ENCODE measurements around the gene CALR.
"Not testable (repeated sequence)": the region's sequence is repeated elsewhere in the genome, so short reads cannot be mapped to it uniquely, and the experiment has no call there.

Gene CALR

GRCh38 chr19:12952488-12953137, 14.2 kb downstream of the CALR start:
- no peak for DNase-seq (ENCODE audit: low read depth in 2 of 2)

DNA sequence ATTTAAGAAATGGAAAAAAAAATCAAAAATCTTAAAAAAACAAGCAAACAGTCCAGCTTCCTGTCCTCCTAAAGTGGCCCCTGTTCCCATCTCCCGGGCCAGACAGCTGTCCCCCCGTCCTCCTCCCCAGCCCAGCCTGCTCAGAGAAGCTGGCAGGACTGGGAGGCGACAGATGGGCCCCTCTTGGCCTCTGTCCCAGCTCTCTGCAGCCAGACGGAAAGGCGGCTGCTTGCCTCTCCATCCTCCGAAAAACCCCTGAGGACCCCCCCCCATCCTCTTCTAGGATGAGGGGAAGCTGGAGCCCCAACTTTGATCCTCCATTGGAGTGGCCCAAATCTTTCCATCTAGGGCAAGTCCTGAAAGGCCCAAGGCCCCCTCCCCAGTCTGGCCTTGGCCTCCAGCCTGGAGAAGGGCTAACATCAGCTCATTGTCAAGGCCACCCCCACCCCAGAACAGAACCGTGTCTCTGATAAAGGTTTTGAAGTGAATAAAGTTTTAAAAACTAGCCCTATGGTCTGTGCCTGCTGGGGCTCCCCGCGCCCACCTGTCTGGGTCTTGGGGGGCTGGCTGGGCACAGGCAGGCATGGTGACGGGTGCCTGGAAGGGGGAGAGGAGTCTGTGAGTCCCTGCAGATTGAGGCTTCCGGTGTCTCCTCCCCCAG, 14.9 kb downstream of the CALR start:
- no peak for DNase-seq (ENCODE audit: low read depth in 2 of 2)

- no peak for DNase-seq (ENCODE audit: low read depth in 2 of 2)
These were observed 15.6 kb downstream of the CALR start for GRCh38 chr19:12953799-12954611.

GRCh38 chr19:12954612-12954962, 16.2 kb downstream of the CALR start:
- DNase-seq (ENCODE audit: low read depth in 2 of 2): no peak

- not testable (repeated sequence) for DNase-seq (ENCODE audit: low read depth in 2 of 2)
These were observed 17.2 kb downstream of the CALR start for GRCh38 chr19:12955575-12955974.

DNA sequence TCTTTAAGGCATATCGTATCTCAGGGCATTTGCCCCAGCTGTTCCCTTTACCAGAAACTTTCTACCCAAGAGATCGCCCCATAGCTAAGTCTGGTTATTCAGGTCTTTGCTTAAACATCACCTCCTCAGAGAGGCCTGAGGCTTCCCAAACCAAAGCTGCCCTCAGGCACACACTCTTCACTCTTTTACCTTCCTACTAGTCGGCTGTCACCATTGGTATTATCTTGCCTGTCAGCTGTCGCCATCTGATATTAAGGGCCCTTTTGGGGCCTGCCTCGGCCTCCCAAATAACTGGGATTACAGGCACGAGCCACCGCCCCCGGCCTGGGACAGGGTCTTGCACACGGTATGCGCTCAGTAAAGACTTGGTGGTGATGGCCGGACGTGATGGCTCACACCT, 17.6 kb downstream of the CALR start:
- no peak for DNase-seq (ENCODE audit: low read depth in 2 of 2)

- DNase-seq (ENCODE audit: low read depth in 2 of 2): peak; percentile 58 to 66
These were observed 18.3 kb downstream of the CALR start, which contains the start of gene GADD45GIP1 for GRCh38 chr19:12956446-12957388. Gene GADD45GIP1 (minus strand): TSS chr19:12957223. CDS start chr19:12957212, 11 bp downstream.

DNA sequence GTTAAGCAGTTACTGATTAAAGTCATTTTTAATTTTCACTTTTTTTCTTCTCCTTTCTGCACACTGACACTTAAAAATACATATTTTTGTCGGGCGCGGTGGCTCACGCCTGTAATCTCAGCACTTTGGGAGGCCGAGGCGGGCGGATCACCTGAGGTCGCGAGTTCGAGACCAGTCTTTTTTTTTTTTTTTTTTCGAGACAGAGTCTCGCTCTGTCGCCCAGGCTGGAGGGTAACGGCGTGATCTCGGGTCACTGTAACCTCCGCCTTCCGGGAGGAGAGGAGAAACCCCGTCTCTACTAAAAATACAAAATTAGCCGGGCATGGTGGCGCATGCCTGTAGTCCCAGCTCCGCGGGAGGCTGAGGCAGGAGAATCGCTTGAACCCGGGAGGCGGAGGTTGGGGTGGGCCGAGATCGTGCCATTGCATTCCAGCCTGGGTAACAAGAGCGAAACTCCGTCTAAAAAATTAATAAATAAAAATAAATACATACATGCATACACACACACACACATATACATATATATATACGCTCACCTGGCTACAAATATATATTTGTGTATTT, 19.1 kb downstream of the CALR start:
- not testable (repeated sequence) for DNase-seq (ENCODE audit: low read depth in 2 of 2)

- no peak for DNase-seq (ENCODE audit: low read depth in 2 of 2)
These were observed 21.1 kb downstream of the CALR start for GRCh38 chr19:12959481-12959880.

DNA sequence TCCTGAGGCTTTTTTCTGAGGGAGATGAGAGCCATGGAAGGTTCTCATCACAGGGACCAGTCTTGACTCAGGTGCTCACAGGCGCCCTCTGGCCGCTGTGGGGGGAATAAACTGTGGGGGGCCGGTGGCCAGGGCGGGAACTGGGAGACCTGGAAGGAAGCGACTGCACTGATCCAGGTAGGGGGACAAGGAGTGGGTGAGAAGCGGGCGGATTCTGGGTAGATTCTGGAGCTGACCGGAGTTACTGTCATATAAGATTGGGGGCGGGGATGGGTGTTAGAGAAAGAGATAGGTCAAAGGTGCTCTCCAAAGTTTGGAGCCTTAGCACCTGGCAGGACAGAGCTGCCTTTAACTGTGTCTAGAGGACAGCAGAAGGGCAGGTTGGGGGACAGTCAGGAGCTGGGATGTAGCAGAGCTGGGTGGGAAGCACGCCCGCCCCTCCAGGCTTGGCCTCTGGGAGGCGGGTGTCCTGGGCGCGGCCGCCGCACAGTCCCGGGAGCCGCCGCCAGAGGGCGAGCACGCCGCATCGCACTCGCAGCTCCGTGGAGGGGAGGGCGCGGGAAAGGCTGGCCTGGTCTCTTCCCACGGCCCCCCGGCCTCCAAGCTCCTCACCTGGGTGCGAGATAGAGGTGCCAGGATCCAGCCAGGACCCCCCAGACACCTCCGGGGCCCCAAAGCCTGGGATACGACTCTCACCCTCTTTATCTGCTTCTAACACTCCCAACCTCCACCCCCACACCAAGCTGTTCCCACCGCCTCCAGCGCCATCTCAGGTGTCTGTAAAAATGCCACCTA, 26.8 kb downstream of the CALR start:
- peak; percentile 61 to 80 for DNase-seq (ENCODE audit: low read depth in 2 of 2)

GRCh38 chr19:12965812-12966135, 27.4 kb downstream of the CALR start:
- no peak for DNase-seq (ENCODE audit: low read depth in 2 of 2)

DNA sequence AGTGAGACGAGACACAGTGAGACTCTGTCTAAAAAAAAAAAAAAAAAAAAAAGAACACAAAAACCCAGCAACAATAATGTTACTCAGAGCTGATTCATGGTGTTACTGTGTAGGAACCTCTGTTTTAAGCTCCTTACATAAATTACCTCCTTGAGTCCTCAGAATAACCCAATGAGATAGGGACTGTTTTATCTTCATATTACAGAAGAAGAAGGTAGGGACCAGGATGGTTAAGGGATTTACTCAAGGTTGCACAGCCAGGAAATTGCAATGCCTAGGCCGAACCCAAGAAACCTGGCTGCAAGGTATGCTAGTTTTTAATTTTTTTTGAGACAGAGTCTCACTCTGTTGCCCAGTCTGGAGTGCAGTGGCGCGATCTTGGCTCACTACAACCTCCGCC, 29.5 kb downstream of the CALR start:
- DNase-seq (ENCODE audit: low read depth in 2 of 2): no peak

- no peak for DNase-seq (ENCODE audit: low read depth in 2 of 2)
These were observed 31.0 kb downstream of the CALR start, which contains the start of gene DAND5 for GRCh38 chr19:12969292-12969988. Gene DAND5 (plus strand): TSS chr19:12969576. CDS start chr19:12969661, 85 bp downstream.

- no peak for DNase-seq (ENCODE audit: low read depth in 2 of 2)
These were observed 31.8 kb downstream of the CALR start for GRCh38 chr19:12970070-12970820.

DNA sequence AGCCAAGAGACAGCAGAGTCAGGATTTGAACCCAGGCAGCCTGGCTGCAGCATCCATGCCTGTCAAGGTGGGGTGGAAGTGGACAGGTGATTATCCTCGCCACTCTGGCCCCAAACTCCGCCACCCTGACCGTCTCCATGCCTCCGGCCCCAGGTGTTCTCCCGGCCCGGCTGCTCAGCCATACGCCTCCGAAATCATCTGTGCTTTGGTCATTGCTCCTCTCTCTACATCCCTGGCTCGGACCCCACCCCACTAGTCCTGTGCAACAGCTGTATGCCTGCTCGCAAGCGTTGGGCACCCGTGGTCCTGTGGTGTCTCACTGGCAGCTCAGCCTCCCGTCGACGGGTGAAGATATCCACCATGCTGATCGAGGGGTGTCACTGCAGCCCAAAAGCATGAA, 34.8 kb downstream of the CALR start:
- no peak for DNase-seq (ENCODE audit: low read depth in 2 of 2)

GRCh38 chr19:12974301-12975220, 36.2 kb downstream of the CALR start:
- DNase-seq (ENCODE audit: low read depth in 2 of 2): no peak

GRCh38 chr19:12975221-12975741, 36.9 kb downstream of the CALR start:
- DNase-seq (ENCODE audit: low read depth in 2 of 2): no peak

DNA sequence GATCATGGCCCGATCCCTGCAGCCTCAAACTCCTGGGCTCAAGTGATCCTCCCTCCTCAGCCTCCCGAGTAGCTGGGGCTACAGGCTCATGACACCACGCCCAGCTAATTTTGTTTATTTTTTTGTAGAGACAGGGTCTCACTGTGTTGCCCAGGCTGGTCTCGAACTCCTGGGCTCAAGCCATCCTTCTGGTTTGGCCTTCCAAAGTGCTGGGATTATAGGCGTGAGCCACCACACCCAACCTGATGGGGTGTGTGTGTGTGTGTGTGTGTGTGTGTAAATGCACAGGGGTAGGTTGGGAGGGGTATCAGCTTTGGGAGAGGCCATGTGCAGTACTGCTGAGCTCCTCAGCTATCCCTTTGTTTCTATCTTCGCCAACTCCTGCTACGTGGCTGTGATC, 37.7 kb downstream of the CALR start:
- not testable (repeated sequence) for DNase-seq (ENCODE audit: low read depth in 2 of 2)

Data from stimulated activated CD4-positive, alpha-beta T cell treated with anti-CD3 and anti-CD28 coated beads, Interleukin-1b, Interleukin-23, amount 100 ng/mL, for 1 hour (primary cell).